GM12891 (cell line): ENCODE data around the gene KLHL12.

ENCODE experiments used
- PAX5 ChIP-seq: IDR thresholded peaks from 2 replicates; pipeline ENCODE4 v1.6.1; 2011; ENCODE audit warnings: low read length, moderate library complexity, mild to moderate bottlenecking; ENCODE audit not compliant: insufficient read depth, severe bottlenecking
- POLR2A ChIP-seq: IDR thresholded peaks from 2 replicates; pipeline ENCODE4 v1.6.1; 2011; ENCODE audit warnings: low read depth, low read length, control low read depth
- POLR2AphosphoS5 ChIP-seq: IDR thresholded peaks from 2 replicates; pipeline ENCODE4 v1.6.1; 2011; ENCODE audit warnings: low read depth, low read length, control low read depth
- POU2F2 ChIP-seq: IDR thresholded peaks from 2 replicates; pipeline ENCODE4 v1.6.1; 2011; ENCODE audit warnings: low read depth, mild to moderate bottlenecking, control low read depth, low read length, moderate library complexity
- TAF1 ChIP-seq: IDR thresholded peaks from 2 replicates; pipeline ENCODE4 v1.6.1; 2011; ENCODE audit warnings: low read depth, low read length, control low read depth

- TF ChIP-seq POLR2AphosphoS5 (no peak), POLR2A (no peak), PAX5 (no peak), POU2F2 (no peak), TAF1 (no peak)
These were observed 69.9 kb downstream of the KLHL12 start for GRCh38 chr1:202857136-202857610.
